WTC11 (cell line): Measurements from ENCODE around the gene DNTT. TPM values are rescaled to one million over a fixed set of nuclear protein-coding genes. Genes with fewer than 3 reads are reported as not detected.

Experiments
- ATAC-seq: fragments of 200-7000 bp; cut with Tn5 transposase; 2 replicates; pipeline ENCODE4 v1.10.0; 2021; ENCODE audit warnings: mild to moderate bottlenecking, moderate library complexity
- CTCF ChIA-PET: fragments of 300-600 bp; sonication (Branson Sonifier 250); formaldehyde crosslinking; loops from one replicate; lab custom pipeline; 2021; ENCODE audit warnings: antibody characterized with exemption; lab: Charles Lee
- POLR2A ChIA-PET: fragments of 350-600 bp; sonication (Branson Sonifier 250); formaldehyde crosslinking; loops from one replicate; lab custom pipeline; 2021; ENCODE audit warnings: antibody characterized with exemption; lab: Charles Lee
- DNase-seq: peaks from one replicate; pipeline ENCODE4 v3.0.0; 2021; ENCODE audit warnings: low spot score
- H3K27ac Mint-ChIP-seq: 2 replicates; pipeline ENCODE4 v1.8.0; 2021; ENCODE audit warnings: mixed read lengths
- H3K27me3 Mint-ChIP-seq: 2 replicates; pipeline ENCODE4 v1.8.0; 2021; ENCODE audit warnings: low read depth, mild to moderate bottlenecking, moderate library complexity, mixed read lengths
- H3K36me3 Mint-ChIP-seq: 2 replicates; pipeline ENCODE4 v1.8.0; 2021; ENCODE audit warnings: mixed read lengths
- H3K4me1 Mint-ChIP-seq: 2 replicates; pipeline ENCODE4 v1.8.0; 2022; ENCODE audit warnings: mixed read lengths
- H3K4me3 Mint-ChIP-seq: 2 replicates; pipeline ENCODE4 v1.8.0; 2021; ENCODE audit warnings: mild to moderate bottlenecking, moderate library complexity, mixed read lengths
- H3K9me3 Mint-ChIP-seq: 2 replicates; pipeline ENCODE4 v1.8.0; 2021; ENCODE audit warnings: mixed read lengths
- CREB1 ChIP-seq: sonication (generic); formaldehyde crosslinking; IDR thresholded peaks from 2 replicates; pipeline ENCODE4 v1.8.0; 2023; ENCODE audit warnings: mild to moderate bottlenecking, missing genetic modification reagents
- CTCF ChIP-seq: fragments of 200-600 bp; IDR thresholded peaks from 2 replicates; pipeline ENCODE4 v1.8.0; 2022; ENCODE audit warnings: antibody characterized with exemption
- EMX1 ChIP-seq: fragments of 250-450 bp; sonication (Bioruptor Pico); IDR thresholded peaks from 2 replicates; pipeline ENCODE4 v1.8.0; 2021; ENCODE audit warnings: mild to moderate bottlenecking
- FOXK1 ChIP-seq: sonication (generic); formaldehyde crosslinking; IDR thresholded peaks from 2 replicates; pipeline ENCODE4 v1.8.0; 2022; ENCODE audit warnings: mild to moderate bottlenecking, moderate library complexity, missing genetic modification reagents
- GABPB1 ChIP-seq: sonication (generic); formaldehyde crosslinking; IDR thresholded peaks from 2 replicates; pipeline ENCODE4 v1.8.1; 2023; ENCODE audit warnings: mild to moderate bottlenecking, missing genetic modification reagents
- GRHL2 ChIP-seq: fragments of 250-450 bp; sonication (Bioruptor Pico); IDR thresholded peaks from 2 replicates; pipeline ENCODE4 v1.8.0; 2022; ENCODE audit warnings: mild to moderate bottlenecking, moderate library complexity; ENCODE audit not compliant: insufficient replicate concordance, severe bottlenecking
- HMGA2 ChIP-seq: fragments of 250-450 bp; sonication (Bioruptor Pico); IDR thresholded peaks from 2 replicates; pipeline ENCODE4 v1.4.0; 2021; ENCODE audit warnings: mild to moderate bottlenecking, moderate library complexity
- IRF1 ChIP-seq: sonication (generic); formaldehyde crosslinking; IDR thresholded peaks from 2 replicates; pipeline ENCODE4 v1.8.0; 2023; ENCODE audit warnings: missing genetic modification reagents
- JAZF1 ChIP-seq: fragments of 250-450 bp; sonication (Bioruptor Pico); IDR thresholded peaks from 2 replicates; pipeline ENCODE4 v1.9.0; 2021; ENCODE audit warnings: moderate library complexity, mild to moderate bottlenecking, inconsistent platforms
- NFATC4 ChIP-seq: fragments of 250-450 bp; sonication (Bioruptor Pico); IDR thresholded peaks from 2 replicates; pipeline ENCODE4 v1.9.0; 2021; ENCODE audit warnings: mild to moderate bottlenecking
- NFE2L1 ChIP-seq: sonication (generic); formaldehyde crosslinking; IDR thresholded peaks from 2 replicates; pipeline ENCODE4 v1.8.1; 2023; ENCODE audit warnings: missing genetic modification reagents
- OVOL2 ChIP-seq: fragments of 250-450 bp; sonication (Bioruptor Pico); IDR thresholded peaks from 2 replicates; pipeline ENCODE4 v1.9.0; 2021; ENCODE audit warnings: mild to moderate bottlenecking, borderline replicate concordance
- RELA ChIP-seq: sonication (generic); formaldehyde crosslinking; IDR thresholded peaks from 2 replicates; pipeline ENCODE4 v1.8.1; 2022; ENCODE audit warnings: missing genetic modification reagents, mild to moderate bottlenecking, borderline replicate concordance
- SMAD4 ChIP-seq: sonication (generic); formaldehyde crosslinking; IDR thresholded peaks from 2 replicates; pipeline ENCODE4 v1.8.0; 2022; ENCODE audit warnings: mild to moderate bottlenecking, missing genetic modification reagents
- TCF7 ChIP-seq: sonication (generic); formaldehyde crosslinking; IDR thresholded peaks from 2 replicates; pipeline ENCODE4 v1.8.0; 2022; ENCODE audit warnings: mild to moderate bottlenecking, low read depth, missing genetic modification reagents, moderate library complexity
- ZNF138 ChIP-seq: sonication (generic); formaldehyde crosslinking; conservative IDR thresholded peaks from 2 replicates; pipeline ENCODE4 v1.8.1; 2022; ENCODE audit warnings: mild to moderate bottlenecking, moderate library complexity, missing genetic modification reagents
- ZNF416 ChIP-seq: fragments of 250-450 bp; sonication (Bioruptor Pico); IDR thresholded peaks from 2 replicates; pipeline ENCODE4 v1.9.0; 2021; ENCODE audit warnings: mild to moderate bottlenecking, inconsistent platforms
- total RNA-seq: library from RNA; stranded (reverse); gene quantifications from 3 replicates; pipeline ENCODE4 v1.2.3, GENCODE V29; 2021
- TF ChIP-seq, protein P1 (sequence below): sonication (generic); formaldehyde crosslinking; IDR thresholded peaks from 2 replicates; pipeline ENCODE4 v1.8.0; 2022; ENCODE audit warnings: mild to moderate bottlenecking, missing genetic modification reagents
- TF ChIP-seq, protein P2 (sequence below): sonication (generic); formaldehyde crosslinking; IDR thresholded peaks from 2 replicates; pipeline ENCODE4 v1.8.0; 2022; ENCODE audit warnings: mild to moderate bottlenecking, missing genetic modification reagents
- TF ChIP-seq, protein P3 (sequence below): sonication (generic); formaldehyde crosslinking; IDR thresholded peaks from 2 replicates; pipeline ENCODE4 v1.8.1; 2023; ENCODE audit warnings: mild to moderate bottlenecking, missing genetic modification reagents, borderline replicate concordance
- TF ChIP-seq, protein P4 (sequence below): sonication (generic); formaldehyde crosslinking; IDR thresholded peaks from 2 replicates; pipeline ENCODE4 v1.8.1; 2022; ENCODE audit warnings: low read depth, mild to moderate bottlenecking, moderate library complexity, missing genetic modification reagents, borderline replicate concordance
- TF ChIP-seq, protein P5 (sequence below): fragments of 250-450 bp; sonication (Bioruptor Pico); IDR thresholded peaks from 2 replicates; pipeline ENCODE4 v2.1.2; 2022; ENCODE audit warnings: mild to moderate bottlenecking, moderate library complexity

Gene DNTT
- total RNA-seq, 1 experiment from 2014 or later = not detected

DNA sequence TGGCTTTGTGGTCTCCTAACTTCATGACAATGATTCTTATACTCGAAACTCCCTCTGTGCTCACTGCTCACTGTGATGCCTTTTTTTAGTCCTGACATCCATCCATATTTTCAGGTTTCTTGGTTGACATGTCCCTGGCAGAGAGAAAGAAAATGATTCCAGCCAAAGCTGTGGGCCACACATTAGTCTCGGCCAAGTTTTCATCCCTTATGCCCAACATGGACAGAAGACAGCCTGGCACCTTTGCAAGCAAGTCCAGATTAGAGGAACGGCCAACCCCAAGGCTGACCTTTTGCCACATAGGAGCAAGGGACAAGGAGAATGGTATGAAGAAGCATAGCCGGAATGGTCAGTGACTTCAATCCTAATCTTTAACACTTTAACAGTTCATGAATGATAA, 63.2 kb downstream of the DNTT start:
- Mint-ChIP-seq H3K36me3 (no peaks in the 10 kb centered on the region), H3K9me3 (0 out of 2 replicates have a peak, but pooled peaks cover 2% of the 10 kb centered on the region), H3K27me3 (no peaks in the 10 kb centered on the region; the same call in 1 of the 2 replicates), H3K4me1 (peaks cover 7% of the 10 kb centered on the region), H3K4me3 (no peak overlapping the region), H3K27ac (no peak overlapping the region)
- ATAC-seq (no peak), DNase-seq (no peak)
- TF ChIP-seq, protein P1, sequence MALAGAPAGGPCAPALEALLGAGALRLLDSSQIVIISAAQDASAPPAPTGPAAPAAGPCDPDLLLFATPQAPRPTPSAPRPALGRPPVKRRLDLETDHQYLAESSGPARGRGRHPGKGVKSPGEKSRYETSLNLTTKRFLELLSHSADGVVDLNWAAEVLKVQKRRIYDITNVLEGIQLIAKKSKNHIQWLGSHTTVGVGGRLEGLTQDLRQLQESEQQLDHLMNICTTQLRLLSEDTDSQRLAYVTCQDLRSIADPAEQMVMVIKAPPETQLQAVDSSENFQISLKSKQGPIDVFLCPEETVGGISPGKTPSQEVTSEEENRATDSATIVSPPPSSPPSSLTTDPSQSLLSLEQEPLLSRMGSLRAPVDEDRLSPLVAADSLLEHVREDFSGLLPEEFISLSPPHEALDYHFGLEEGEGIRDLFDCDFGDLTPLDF (CRISPR knock-in tag) = no peak
- TF ChIP-seq OVOL2 (no peak), IRF1 (CRISPR knock-in tag) (no peak), ZNF416 (CRISPR knock-in tag) (no peak), HMGA2 (CRISPR knock-in tag) (no peak), TCF7 (no peak), GRHL2 (CRISPR knock-in tag) (no peak), EMX1 (CRISPR knock-in tag) (no peak)
- TF ChIP-seq, protein P2, sequence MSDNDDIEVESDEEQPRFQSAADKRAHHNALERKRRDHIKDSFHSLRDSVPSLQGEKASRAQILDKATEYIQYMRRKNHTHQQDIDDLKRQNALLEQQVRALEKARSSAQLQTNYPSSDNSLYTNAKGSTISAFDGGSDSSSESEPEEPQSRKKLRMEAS (CRISPR knock-in tag) = no peak
- TF ChIP-seq, protein P3, sequence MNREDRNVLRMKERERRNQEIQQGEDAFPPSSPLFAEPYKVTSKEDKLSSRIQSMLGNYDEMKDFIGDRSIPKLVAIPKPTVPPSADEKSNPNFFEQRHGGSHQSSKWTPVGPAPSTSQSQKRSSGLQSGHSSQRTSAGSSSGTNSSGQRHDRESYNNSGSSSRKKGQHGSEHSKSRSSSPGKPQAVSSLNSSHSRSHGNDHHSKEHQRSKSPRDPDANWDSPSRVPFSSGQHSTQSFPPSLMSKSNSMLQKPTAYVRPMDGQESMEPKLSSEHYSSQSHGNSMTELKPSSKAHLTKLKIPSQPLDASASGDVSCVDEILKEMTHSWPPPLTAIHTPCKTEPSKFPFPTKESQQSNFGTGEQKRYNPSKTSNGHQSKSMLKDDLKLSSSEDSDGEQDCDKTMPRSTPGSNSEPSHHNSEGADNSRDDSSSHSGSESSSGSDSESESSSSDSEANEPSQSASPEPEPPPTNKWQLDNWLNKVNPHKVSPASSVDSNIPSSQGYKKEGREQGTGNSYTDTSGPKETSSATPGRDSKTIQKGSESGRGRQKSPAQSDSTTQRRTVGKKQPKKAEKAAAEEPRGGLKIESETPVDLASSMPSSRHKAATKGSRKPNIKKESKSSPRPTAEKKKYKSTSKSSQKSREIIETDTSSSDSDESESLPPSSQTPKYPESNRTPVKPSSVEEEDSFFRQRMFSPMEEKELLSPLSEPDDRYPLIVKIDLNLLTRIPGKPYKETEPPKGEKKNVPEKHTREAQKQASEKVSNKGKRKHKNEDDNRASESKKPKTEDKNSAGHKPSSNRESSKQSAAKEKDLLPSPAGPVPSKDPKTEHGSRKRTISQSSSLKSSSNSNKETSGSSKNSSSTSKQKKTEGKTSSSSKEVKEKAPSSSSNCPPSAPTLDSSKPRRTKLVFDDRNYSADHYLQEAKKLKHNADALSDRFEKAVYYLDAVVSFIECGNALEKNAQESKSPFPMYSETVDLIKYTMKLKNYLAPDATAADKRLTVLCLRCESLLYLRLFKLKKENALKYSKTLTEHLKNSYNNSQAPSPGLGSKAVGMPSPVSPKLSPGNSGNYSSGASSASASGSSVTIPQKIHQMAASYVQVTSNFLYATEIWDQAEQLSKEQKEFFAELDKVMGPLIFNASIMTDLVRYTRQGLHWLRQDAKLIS (CRISPR knock-in tag) = no peak
- TF ChIP-seq, protein P4, sequence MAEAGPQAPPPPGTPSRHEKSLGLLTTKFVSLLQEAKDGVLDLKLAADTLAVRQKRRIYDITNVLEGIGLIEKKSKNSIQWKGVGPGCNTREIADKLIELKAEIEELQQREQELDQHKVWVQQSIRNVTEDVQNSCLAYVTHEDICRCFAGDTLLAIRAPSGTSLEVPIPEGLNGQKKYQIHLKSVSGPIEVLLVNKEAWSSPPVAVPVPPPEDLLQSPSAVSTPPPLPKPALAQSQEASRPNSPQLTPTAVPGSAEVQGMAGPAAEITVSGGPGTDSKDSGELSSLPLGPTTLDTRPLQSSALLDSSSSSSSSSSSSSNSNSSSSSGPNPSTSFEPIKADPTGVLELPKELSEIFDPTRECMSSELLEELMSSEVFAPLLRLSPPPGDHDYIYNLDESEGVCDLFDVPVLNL (CRISPR knock-in tag) = no peak
- TF ChIP-seq, protein P5, sequence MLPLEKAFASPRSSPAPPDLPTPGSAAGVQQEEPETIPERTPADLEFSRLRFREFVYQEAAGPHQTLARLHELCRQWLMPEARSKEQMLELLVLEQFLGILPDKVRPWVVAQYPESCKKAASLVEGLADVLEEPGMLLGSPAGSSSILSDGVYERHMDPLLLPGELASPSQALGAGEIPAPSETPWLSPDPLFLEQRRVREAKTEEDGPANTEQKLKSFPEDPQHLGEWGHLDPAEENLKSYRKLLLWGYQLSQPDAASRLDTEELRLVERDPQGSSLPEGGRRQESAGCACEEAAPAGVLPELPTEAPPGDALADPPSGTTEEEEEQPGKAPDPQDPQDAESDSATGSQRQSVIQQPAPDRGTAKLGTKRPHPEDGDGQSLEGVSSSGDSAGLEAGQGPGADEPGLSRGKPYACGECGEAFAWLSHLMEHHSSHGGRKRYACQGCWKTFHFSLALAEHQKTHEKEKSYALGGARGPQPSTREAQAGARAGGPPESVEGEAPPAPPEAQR (CRISPR knock-in tag) = no peak
- POLR2A ChIA-PET = no interaction called here
- CTCF ChIA-PET = interaction anchor here (1.2 to 2.2 kb wide), 2 partner anchors 8 to 33 kb away, joined by 4 to 8 read pairs; no protein-coding TSS in a partner anchor

- Mint-ChIP-seq H3K4me3 (no peak overlapping the region), H3K9me3 (no peaks in the 10 kb centered on the region), H3K36me3 (no peaks in the 10 kb centered on the region), H3K27ac (no peak overlapping the region), H3K27me3 (peaks cover under 1% of the 10 kb centered on the region; the same call in 1 of the 2 replicates), H3K4me1 (peaks cover 7% of the 10 kb centered on the region)
- no peak for TF ChIP-seq RELA (CRISPR knock-in tag)
- no peak for TF ChIP-seq GABPB1
- TF ChIP-seq FOXK1 (CRISPR knock-in tag) = no peak
- no peak for TF ChIP-seq NFATC4 (CRISPR knock-in tag)
- TF ChIP-seq, protein P2 (CRISPR knock-in tag) = no peak
- no peak for TF ChIP-seq SMAD4 (CRISPR knock-in tag)
- no peak for TF ChIP-seq JAZF1 (CRISPR knock-in tag)
- no peak for TF ChIP-seq CTCF
- no peak for TF ChIP-seq NFE2L1 (CRISPR knock-in tag)
- no peak for TF ChIP-seq ZNF138 (CRISPR knock-in tag)
- TF ChIP-seq CREB1 = no peak
- no peak for TF ChIP-seq GRHL2 (CRISPR knock-in tag)
- POLR2A ChIA-PET = no interaction called here
- CTCF ChIA-PET = interaction anchor here (3.7 to 7.0 kb wide), 2 partner anchors 35 to 142 kb away, joined by 39 to 240 read pairs; partner anchors contain the start of gene TLL2
- DNase-seq (no peak), ATAC-seq (no peak)
Measured at GRCh38 chr10:96368971-96369370, 64.7 kb downstream of the DNTT start.
